Measurements from ENCODE around the gene IFNA7.
"Not testable (repeated sequence)": the region's sequence is repeated elsewhere in the genome, so short reads cannot be mapped to it uniquely, and the experiment has no call there.

DNA sequence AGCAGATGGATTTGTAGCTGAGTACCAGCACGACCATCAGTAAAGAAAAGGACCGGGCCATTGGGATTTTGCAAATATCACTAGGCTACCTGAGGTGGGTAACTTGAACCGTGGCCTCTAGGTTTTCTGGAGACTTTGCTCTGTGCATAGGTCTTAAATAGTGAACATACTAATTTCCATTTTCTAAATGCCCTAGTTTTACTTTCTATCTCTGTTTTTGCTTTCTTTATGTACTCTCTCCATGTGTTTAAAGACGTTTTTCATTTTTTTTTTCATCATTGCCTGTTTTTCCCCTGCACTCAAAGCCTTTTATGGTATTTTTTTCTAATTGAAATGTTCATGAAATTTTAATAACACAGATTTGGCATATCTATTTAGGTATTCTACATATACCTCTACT is at the start of gene IFNA7:
- not testable (repeated sequence) for TF ChIP-seq NFYB (IDR thresholded peaks at IDR 0.05; ENCODE audit: insufficient read depth, low read depth, low read length); CBX3 (IDR thresholded peaks at IDR 0.05; ENCODE audit: borderline replicate concordance, low read depth); FOS (IDR thresholded peaks at IDR 0.05; ENCODE audit: borderline replicate concordance, extremely low read depth, insufficient read length); ESRRA (IDR thresholded peaks at IDR 0.05; ENCODE audit: low read length); POLR2A (IDR thresholded peaks at IDR 0.05; ENCODE audit: low read depth, low read length); EP300 (IDR thresholded peaks at IDR 0.05; ENCODE audit: borderline replicate concordance in 1 of 2, control insufficient read depth in 1 of 2, low read depth in 2 of 2, low read length in 2 of 2); HDAC6 (IDR thresholded peaks at IDR 0.05; ENCODE audit: unreplicated experiment); SMC3 (IDR thresholded peaks at IDR 0.05; ENCODE audit: borderline replicate concordance, low read length); EGR1 (IDR thresholded peaks at IDR 0.05; ENCODE audit: borderline replicate concordance in 1 of 2, low read depth in 2 of 2, low read length in 2 of 2); RAD21 (IDR thresholded peaks at IDR 0.05; ENCODE audit: insufficient read depth, low read depth, low read length); BRCA1 (IDR thresholded peaks at IDR 0.05; ENCODE audit: low read depth, low read length)
- TF ChIP-seq, protein P1, sequence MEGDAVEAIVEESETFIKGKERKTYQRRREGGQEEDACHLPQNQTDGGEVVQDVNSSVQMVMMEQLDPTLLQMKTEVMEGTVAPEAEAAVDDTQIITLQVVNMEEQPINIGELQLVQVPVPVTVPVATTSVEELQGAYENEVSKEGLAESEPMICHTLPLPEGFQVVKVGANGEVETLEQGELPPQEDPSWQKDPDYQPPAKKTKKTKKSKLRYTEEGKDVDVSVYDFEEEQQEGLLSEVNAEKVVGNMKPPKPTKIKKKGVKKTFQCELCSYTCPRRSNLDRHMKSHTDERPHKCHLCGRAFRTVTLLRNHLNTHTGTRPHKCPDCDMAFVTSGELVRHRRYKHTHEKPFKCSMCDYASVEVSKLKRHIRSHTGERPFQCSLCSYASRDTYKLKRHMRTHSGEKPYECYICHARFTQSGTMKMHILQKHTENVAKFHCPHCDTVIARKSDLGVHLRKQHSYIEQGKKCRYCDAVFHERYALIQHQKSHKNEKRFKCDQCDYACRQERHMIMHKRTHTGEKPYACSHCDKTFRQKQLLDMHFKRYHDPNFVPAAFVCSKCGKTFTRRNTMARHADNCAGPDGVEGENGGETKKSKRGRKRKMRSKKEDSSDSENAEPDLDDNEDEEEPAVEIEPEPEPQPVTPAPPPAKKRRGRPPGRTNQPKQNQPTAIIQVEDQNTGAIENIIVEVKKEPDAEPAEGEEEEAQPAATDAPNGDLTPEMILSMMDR (IDR thresholded peaks at IDR 0.05 in 2 of 3, conservative IDR thresholded peaks at IDR 0.05 in 1 of 3; ENCODE audit: control insufficient read depth in 2 of 3, extremely low read depth in 1 of 3, insufficient read depth in 1 of 3, low read depth in 3 of 3, low read length in 3 of 3): not testable (repeated sequence)
- TF ChIP-seq, protein P2, sequence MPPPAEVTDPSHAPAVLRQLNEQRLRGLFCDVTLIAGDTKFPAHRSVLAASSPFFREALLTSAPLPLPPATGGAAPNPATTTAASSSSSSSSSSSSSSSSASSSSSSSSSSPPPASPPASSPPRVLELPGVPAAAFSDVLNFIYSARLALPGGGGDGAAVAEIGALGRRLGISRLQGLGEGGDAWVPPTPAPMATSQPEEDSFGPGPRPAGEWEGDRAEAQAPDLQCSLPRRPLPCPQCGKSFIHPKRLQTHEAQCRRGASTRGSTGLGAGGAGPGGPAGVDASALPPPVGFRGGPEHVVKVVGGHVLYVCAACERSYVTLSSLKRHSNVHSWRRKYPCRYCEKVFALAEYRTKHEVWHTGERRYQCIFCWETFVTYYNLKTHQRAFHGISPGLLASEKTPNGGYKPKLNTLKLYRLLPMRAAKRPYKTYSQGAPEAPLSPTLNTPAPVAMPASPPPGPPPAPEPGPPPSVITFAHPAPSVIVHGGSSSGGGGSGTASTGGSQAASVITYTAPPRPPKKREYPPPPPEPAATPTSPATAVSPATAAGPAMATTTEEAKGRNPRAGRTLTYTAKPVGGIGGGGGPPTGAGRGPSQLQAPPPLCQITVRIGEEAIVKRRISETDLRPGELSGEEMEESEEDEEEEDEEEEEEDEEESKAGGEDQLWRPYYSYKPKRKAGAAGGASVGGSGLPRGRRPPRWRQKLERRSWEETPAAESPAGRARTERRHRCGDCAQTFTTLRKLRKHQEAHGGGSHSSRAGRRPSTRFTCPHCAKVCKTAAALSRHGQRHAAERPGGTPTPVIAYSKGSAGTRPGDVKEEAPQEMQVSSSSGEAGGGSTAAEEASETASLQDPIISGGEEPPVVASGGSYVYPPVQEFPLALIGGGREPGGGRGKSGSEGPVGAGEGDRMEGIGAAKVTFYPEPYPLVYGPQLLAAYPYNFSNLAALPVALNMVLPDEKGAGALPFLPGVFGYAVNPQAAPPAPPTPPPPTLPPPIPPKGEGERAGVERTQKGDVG (CRISPR knock-in tag; IDR thresholded peaks at IDR 0.05): not testable (repeated sequence)
